Ovary (tissue), 3 donors: ENCODE results near the gene PMVK.

Source experiments
- POLR2A ChIP-seq: fragments of 450-650 bp; IDR thresholded peaks from one replicate; pipeline ENCODE4 v1.6.1; 2017; ENCODE audit warnings: antibody characterized with exemption, mild to moderate bottlenecking, moderate library complexity
- TF ChIP-seq, protein P1 (sequence below), 3 donors: fragments of 450-650 bp in 2 of 3; fragments of 200-600 bp in 1 of 3; IDR thresholded peaks; one replicate each; pipeline versions ENCODE4 v1.5.1 to v1.8.0; 2016 to 2022; ENCODE audit warnings: antibody characterized with exemption in 3 of 3, mild to moderate bottlenecking in 1 of 3
- donor health status: DM: no; HTN: no; CAD: no.

DNA sequence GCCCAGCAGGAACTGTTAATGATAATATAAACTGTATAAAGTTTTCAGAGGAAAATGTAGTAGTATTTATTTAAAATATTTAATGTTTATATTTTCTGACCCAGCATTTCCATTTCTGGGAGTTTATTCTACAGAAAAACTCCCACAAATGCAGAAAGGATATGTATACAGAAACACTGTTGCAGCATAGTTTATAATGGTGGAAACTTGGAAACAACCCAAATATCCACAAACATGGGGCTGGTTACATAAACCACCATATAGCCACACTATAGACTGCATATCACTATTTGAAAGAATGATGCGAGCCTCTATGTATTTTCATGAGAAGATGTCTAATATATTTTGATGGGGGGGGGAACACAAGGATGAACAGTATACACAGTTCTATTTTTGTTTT is 34.9 kb downstream of the PMVK start:
- TF ChIP-seq, protein P1, sequence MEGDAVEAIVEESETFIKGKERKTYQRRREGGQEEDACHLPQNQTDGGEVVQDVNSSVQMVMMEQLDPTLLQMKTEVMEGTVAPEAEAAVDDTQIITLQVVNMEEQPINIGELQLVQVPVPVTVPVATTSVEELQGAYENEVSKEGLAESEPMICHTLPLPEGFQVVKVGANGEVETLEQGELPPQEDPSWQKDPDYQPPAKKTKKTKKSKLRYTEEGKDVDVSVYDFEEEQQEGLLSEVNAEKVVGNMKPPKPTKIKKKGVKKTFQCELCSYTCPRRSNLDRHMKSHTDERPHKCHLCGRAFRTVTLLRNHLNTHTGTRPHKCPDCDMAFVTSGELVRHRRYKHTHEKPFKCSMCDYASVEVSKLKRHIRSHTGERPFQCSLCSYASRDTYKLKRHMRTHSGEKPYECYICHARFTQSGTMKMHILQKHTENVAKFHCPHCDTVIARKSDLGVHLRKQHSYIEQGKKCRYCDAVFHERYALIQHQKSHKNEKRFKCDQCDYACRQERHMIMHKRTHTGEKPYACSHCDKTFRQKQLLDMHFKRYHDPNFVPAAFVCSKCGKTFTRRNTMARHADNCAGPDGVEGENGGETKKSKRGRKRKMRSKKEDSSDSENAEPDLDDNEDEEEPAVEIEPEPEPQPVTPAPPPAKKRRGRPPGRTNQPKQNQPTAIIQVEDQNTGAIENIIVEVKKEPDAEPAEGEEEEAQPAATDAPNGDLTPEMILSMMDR (IDR thresholded peaks at IDR 0.05): no peak
- TF ChIP-seq POLR2A: no peak
